Measurements from ENCODE around the gene COLGALT1.
"Not testable (repeated sequence)": the region's sequence is repeated elsewhere in the genome, so short reads cannot be mapped to it uniquely, and the experiment has no call there.

COLGALT1 gene

GRCh38 chr19:17562561-17562960 is 7.1 kb downstream of the COLGALT1 start:
- DNase-seq, result no peak

DNA sequence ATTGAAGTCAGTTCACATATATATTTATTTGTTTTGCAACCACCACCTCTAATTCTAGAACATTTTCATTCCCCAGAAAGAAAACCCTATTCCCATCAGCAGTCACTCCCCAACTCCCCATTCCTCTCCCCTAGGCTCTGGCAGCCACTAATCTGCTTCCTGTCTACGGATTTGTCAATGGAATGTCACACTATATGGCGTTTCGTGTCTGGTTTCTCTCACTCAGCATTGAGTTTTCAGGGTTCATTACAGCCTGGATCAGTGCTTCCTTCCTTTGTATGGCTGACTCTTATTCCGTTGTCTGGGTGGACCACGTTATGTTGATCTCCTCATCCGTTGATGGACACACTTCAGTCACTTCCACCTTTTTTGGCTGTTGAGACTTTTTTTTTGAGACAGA is 9.3 kb downstream of the COLGALT1 start:
- DNase-seq, result no peak

- DNase-seq, result no peak
Measured at GRCh38 chr19:17565611-17566010, 10.2 kb downstream of the COLGALT1 start.

GRCh38 chr19:17567940-17568339 is 12.5 kb downstream of the COLGALT1 start:
- no peak for DNase-seq

- DNase-seq, result not testable (repeated sequence)
Measured at GRCh38 chr19:17570291-17570690, 14.8 kb downstream of the COLGALT1 start.

DNA sequence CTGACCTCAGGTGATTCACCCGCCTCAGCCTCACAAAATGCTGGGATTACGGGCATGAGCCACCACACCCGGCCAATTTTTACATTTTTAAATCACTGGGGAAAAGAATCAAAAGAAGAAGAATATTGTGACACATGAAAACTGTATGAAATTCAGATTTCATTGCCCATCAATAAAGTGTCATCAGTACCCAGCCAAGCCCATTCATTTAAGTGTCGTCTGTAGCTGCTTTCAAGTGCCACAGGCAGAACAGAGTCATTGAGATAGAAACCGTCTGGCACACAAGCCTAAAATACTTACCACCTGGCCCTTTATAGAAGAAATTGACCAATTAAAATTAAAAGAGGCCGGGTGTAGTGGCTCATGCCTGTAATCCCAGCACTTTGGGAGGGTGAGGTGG is 15.3 kb downstream of the COLGALT1 start:
- DNase-seq, result no peak

DNA sequence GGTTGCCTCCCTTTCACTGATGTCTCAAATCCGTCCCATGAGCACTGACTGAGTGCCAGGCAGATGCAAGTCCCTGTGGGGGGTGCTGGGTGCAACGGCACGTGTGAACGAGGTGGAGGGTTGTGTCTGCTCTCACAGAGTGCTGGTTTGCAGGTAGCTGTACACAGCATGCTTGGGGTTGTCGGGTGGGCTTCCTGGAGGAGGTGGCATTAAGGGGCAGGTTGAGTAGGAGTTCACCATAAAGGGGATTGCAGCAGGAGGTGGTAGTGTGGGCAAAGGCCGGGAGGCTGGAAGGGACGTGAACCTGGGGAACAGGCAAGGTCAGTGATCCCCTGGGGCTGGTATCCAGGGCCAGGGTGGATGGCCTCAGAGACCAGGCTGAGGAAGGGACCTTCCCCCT is 17.2 kb downstream of the COLGALT1 start:
- DNase-seq, result no peak

DNA sequence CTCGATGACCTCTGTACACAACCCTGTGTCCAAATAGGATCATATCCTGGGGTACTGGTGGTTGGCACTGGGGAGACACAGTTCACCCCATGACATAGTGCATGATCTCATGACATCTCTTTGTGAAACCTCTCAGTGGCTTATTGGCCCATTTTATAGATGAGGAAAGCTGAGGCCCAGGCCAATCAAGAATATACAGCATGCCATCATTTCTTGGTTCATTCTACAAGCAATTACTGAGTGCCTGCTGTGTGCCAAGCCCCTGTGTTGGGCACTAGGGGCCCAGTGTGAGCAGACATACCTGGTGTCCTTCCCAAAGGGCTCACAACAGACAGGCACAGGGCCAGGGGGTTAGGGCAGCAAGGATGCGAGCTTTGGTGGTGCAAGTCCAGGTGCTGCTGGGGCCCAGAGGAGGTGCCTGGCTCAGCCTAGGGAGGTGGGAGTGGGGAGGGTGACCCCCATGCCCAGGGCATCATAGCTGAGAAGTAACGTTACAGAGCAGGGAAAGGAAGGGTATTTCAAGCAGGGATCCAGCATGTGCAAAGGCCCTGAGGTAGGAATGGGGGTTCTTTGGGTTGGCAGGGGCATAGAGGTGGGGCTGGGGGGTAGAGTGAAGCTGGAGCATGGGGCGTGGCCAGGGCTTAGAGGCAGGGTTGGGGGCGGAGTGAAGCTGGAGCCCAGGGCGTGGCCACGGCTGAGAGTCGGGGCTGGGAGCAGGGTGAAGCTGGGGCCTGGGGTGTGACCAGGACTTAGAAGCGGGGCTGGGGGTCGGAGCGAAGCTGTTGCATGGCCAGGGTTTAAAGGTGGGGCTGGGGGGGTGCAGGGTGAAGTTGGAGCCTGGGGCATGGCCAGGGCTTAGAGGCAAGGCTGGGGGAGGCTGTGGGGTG is 20.7 kb downstream of the COLGALT1 start:
- DNase-seq, result no peak

- DNase-seq, result no peak
Measured at GRCh38 chr19:17576758-17577456, 21.5 kb downstream of the COLGALT1 start.

- DNase-seq, result no peak
Measured at GRCh38 chr19:17577457-17578097, 22.1 kb downstream of the COLGALT1 start.

GRCh38 chr19:17579661-17580244 is 24.3 kb downstream of the COLGALT1 start:
- DNase-seq, result no peak

DNA sequence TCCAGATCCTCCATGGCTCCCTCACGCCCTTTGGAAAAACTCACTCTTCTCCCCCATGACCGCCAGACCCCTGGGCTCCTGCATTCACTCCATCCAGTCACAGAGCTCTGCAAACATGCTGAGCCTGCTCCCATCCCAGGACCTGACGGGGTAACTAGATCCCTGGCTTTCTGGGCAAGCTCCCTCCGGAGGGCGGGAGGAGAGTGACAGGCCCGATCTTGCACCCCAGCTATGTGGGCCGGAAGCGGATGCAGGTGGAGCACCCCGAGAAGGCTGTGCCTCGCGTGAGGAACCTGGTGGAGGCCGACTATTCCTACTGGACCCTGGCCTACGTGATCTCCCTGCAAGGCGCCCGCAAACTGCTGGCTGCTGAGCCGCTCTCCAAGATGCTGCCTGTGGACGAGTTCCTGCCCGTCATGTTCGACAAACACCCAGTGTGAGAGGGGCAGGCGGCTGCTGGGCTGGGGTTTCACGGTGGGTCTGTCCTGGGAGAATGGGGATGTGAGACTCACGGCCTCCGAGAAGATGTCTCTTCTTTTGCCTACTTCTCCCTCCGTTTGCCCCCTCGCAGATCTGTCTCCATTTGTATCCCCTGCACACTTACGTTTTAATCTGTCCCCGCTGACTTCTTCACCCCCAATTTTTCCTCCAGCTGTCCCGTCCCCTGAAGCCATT is 25.2 kb downstream of the COLGALT1 start:
- no peak for DNase-seq

DNA sequence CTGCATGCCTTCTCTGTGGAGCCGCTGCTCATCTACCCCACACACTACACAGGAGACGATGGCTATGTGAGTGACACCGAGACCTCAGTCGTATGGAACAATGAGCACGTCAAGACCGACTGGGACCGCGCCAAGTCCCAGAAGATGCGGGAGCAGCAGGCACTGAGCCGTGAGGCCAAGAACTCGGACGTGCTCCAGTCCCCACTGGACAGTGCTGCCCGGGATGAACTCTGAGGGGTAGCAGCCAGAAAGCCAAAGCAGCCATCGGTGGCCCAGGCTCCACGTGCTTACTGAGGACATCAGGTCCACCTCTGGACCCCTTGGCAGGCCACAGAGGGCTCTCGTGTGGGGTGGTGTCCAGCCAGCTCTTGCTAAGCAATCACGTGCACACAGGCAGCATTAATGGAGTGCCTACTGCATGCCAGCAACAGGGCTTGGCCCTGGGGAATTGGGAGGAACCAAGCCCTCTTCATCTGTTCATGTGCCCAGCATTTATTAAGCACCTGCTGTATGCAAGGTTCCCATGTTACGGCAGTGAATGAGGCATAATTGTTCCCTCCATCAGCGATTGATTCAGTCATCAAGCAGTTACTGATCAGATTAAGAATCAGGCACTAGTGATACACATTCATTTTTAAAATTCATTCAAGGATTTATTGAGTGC is 25.9 kb downstream of the COLGALT1 start:
- DNase-seq, result no peak

DNA sequence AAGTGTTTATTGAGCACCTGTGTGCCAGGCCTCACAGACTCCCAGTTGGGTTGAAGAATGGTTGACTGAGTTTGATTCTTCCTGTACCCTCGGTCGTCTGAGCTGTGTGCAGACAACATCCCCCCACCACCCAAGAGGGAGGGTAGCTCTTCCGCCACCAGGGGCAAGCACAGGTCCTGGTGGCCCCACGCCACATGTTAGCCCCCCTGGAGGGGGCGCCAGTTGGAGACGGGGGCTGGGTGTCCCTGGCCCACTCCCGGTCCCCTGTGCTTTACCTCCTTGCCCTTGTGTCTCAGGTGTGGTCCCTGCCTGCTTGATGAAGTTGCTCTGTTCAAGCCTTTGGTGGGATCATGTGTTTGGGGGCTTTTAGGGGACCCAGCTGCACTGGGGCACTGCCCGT is 27.2 kb downstream of the COLGALT1 start:
- DNase-seq, result no peak

- DNase-seq, result no peak
Measured at GRCh38 chr19:17584132-17584531, 28.7 kb downstream of the COLGALT1 start.

DNA sequence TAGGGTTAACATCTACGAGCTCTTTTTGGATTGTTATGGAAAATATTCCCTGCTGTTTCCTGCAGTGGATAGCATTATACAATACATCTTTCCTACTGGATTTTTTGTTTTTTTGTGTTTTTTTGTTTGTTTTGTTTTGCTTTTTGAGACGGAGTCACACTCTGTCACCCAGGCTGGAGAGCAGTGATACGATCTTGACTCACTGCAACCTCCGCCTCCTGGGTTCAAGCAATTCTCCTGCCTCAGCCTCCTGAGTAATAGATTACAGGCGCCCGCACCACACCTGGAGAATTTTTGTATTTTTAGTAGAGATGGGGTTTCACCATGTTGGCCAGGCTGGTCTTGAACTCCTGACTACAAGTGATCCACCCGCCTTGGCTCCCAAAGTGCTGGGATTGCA is 29.9 kb downstream of the COLGALT1 start:
- DNase-seq, result not testable (repeated sequence)

DNA sequence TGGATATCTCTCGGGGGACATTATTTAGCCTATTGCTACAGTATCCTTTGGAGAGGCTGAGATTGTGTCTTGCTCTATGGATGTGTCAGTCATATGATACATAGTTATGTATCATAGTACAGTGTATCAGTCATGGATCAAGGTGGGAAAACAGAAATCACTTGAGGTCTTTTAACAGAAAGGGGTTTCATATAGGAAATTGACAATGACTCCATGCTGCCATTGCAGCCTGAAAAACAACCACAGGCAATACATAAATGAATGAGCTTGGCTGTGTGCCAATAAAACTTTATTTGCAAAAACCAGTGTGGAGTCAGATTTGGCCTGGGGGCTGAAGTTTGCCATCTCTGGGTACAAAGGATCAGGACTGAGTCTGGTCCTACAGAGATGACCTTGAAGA is 35.4 kb downstream of the COLGALT1 start:
- no peak for DNase-seq

DNA sequence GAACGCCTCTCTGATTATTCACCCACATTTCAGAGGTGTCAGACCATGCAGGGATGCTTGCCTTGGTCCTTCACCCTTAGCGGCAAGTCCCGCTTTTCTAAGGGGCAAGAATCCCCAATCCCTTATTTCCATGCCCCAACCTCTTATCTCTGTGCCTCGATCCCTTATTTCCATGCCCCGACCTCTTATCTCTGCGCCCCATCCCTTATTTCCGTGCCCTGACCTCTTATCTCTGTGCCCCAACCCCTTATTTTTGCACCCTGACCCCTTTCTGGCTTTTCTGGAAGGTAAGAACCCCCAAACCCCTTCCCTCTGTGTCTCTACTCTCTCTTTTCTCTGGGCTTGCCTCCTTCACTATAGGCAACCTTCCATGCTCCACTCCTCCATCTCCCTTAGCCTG is 38.8 kb downstream of the COLGALT1 start:
- not testable (repeated sequence) for DNase-seq

- DNase-seq, result not testable (repeated sequence)
Measured at GRCh38 chr19:17598063-17598462, 42.6 kb downstream of the COLGALT1 start.

GRCh38 chr19:17598953-17599352 is 43.5 kb downstream of the COLGALT1 start:
- DNase-seq, result no peak

- DNase-seq, result no peak
Measured at GRCh38 chr19:17599780-17600179, 44.3 kb downstream of the COLGALT1 start.

GRCh38 chr19:17601683-17602082 is 46.2 kb downstream of the COLGALT1 start:
- DNase-seq, result no peak
